H1 (cell line): Measurements from ENCODE around the gene CIT. TPM values are rescaled to one million over a fixed set of nuclear protein-coding genes. Genes with fewer than 3 reads are reported as not detected.

Source experiments
- CHD7 ChIP-seq: fragments of 300-600 bp; sonication (generic); IDR thresholded peaks from 2 replicates; pipeline ENCODE4 v1.7.1; 2012; ENCODE audit warnings: low read length, moderate library complexity, mild to moderate bottlenecking, inconsistent platforms; ENCODE audit not compliant: insufficient replicate concordance
- CTBP2 ChIP-seq: IDR thresholded peaks from 2 replicates; pipeline ENCODE4 v1.7.0; 2011; ENCODE audit warnings: borderline replicate concordance, mild to moderate bottlenecking, moderate library complexity, mixed read lengths, low read length; ENCODE audit not compliant: insufficient read depth, insufficient read length
- EGR1 ChIP-seq: IDR thresholded peaks from 2 replicates; pipeline ENCODE4 v1.6.1; 2011; ENCODE audit warnings: low read depth, low read length, borderline replicate concordance
- NRF1 ChIP-seq: IDR thresholded peaks from 2 replicates; pipeline ENCODE4 v1.6.1; 2011; ENCODE audit warnings: mild to moderate bottlenecking, low read depth, low read length, improper control_type of control experiment
- RXRA ChIP-seq: IDR thresholded peaks from 2 replicates; pipeline ENCODE4 v1.6.1; 2011; ENCODE audit warnings: low read depth, mild to moderate bottlenecking, low read length, moderate library complexity; ENCODE audit not compliant: insufficient read depth
- SIX5 ChIP-seq: IDR thresholded peaks from 2 replicates; pipeline ENCODE4 v1.6.1; 2011; ENCODE audit warnings: mild to moderate bottlenecking, low read depth, low read length
- polyA plus RNA-seq, 7 experiments: library from polyadenylated mRNA; depleted of rRNA in 3 of 7; stranded (reverse) in 5 of 7; unstranded in 2 of 7; fragments of >200 nt in 5 of 7; fragments of 200-250 nt in 2 of 7; gene quantifications; 1 replicate in 5 of 7; 2 replicates in 1 of 7; 4 replicates in 1 of 7; pipeline versions ENCODE4 v1.2.1 to v1.2.3, GENCODE V29; 2011 to 2013; ENCODE audit warnings: missing spikeins in 2 of 7, mixed read lengths in 2 of 7
- total RNA-seq: library from RNA; stranded (reverse); fragmentation: NEBNext Ultra II Directional; extraction: Animal tissue kit (Norgen Biotek cat#: 25700); gene quantifications from 2 replicates; pipeline ENCODE4 v1.2.1, GENCODE V29; 2021
- TF ChIP-seq, protein P1 (sequence below): IDR thresholded peaks from 2 replicates; pipeline ENCODE4 v1.6.1; 2012; ENCODE audit warnings: inconsistent platforms

CIT gene
- total and polyA plus RNA-seq, 2 of the 8 experiments (the other 6 are each of a cell fraction or from before 2014, with no cell fraction given) = 17.1 to 60.9 TPM

DNA sequence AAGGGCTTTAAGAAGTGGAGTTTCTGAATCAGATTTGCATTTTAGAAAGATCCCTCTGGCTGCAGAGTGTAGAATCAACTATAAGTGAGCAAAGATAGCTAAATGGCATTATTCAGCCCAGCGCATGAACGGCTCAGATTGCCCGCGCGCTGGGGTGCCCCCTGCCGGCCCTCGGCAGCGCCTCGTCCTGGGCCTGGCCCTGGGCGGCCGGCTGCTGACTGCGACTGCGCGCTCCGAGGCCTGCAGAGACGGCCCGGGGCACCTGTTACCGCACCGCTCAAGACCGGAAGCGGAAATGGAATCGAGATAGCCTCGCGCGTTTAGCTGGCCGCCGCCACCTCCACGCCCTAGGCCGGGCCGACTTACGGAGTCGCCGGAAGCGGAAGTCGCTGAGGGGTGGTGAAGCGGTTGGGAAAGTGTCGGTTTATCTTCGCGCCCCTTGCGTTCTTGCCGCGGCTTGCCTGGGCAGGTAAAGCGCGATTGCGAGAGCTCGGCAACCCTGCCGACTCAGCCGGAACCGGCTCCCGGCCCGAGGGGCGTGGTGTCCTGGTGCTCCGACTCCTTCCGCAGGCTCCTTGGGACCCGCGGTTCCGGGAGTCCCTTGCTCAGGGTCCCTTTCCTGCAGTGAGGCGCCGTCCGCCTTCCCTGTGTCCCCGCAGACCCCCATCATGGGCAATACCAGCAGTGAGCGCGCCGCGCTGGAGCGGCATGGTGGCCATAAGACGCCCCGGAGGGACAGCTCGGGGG is 209.4 kb downstream of the CIT start, which contains the start of gene PRKAB1 (continued):
- TF ChIP-seq CHD7 = peak; percentile 31
- TF ChIP-seq CTBP2 = no peak
- TF ChIP-seq RXRA = no peak
- peak; percentile 28; the same call in 1 of the 2 replicates for TF ChIP-seq NRF1
- TF ChIP-seq SIX5 = no peak
- TF ChIP-seq, protein P1, sequence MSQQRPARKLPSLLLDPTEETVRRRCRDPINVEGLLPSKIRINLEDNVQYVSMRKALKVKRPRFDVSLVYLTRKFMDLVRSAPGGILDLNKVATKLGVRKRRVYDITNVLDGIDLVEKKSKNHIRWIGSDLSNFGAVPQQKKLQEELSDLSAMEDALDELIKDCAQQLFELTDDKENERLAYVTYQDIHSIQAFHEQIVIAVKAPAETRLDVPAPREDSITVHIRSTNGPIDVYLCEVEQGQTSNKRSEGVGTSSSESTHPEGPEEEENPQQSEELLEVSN = peak; percentile 79
- no peak for TF ChIP-seq EGR1
